IMR-90 (cell line): Measurements from ENCODE around the gene PDE6B. TPM values are rescaled to one million over a fixed set of nuclear protein-coding genes. Genes with fewer than 3 reads are reported as not detected.
"Not testable (repeated sequence)": the region's sequence is repeated elsewhere in the genome, so short reads cannot be mapped to it uniquely, and the experiment has no call there.

Experiments
- ATAC-seq: fragments of 200-7000 bp; cut with Tn5 transposase; 2 replicates; pipeline ENCODE4 v1.9.1; 2020; ENCODE audit warnings: low read depth, mild to moderate bottlenecking, moderate library complexity
- BruUV-seq: library from RNA; stranded (reverse); fragments of 400-500 nt; replicated peaks from 2 replicates; lab custom pipeline; 2021; lab: Mats Ljungman, UMichigan
- CTCF ChIA-PET: fragments of 300-600 bp; formaldehyde crosslinking; extraction: SDS; loops from one replicate; lab custom pipeline; 2021; ENCODE audit warnings: antibody characterized with exemption; lab: Yijun Ruan, JAX
- POLR2A ChIA-PET: fragments of 300-600 bp; sonication (Branson Sonifier 250); formaldehyde crosslinking; loops from one replicate; lab custom pipeline; 2022; ENCODE audit warnings: antibody characterized with exemption; ENCODE audit not compliant: unreplicated experiment; lab: Charles Lee
- DNase-seq: peaks from one replicate; pipeline ENCODE4 v3.0.0; 2013
- H2AFZ ChIP-seq: replicated peaks from 2 replicates; pipeline ENCODE3; 2013; ENCODE audit warnings: low read length, mild to moderate bottlenecking; ENCODE audit not compliant: poor library complexity
- H2AK5ac ChIP-seq: 2 replicates; pipeline ENCODE4 v1.6.1; 2013; ENCODE audit warnings: low read depth, low read length, inconsistent platforms
- H2AK9ac ChIP-seq: replicated peaks from 2 replicates; pipeline ENCODE3; 2013; ENCODE audit warnings: mild to moderate bottlenecking, low read depth, low read length, moderate library complexity; ENCODE audit not compliant: poor library complexity
- H2BK120ac ChIP-seq: 2 replicates; pipeline ENCODE4 v1.6.1; 2013; ENCODE audit warnings: low read depth, low read length, inconsistent platforms
- H2BK15ac ChIP-seq: 3 replicates; pipeline ENCODE4 v1.6.1; 2013; ENCODE audit warnings: low read depth, low read length, inconsistent platforms
- H2BK20ac ChIP-seq: 2 replicates; pipeline ENCODE4 v1.6.1; 2013; ENCODE audit warnings: low read depth, mild to moderate bottlenecking, inconsistent platforms, low read length, moderate library complexity
- H2BK5ac ChIP-seq: 2 replicates; pipeline ENCODE4 v1.6.1; 2013; ENCODE audit warnings: mild to moderate bottlenecking, low read depth, low read length, inconsistent platforms; ENCODE audit not compliant: poor library complexity, severe bottlenecking
- H3K14ac ChIP-seq: replicated peaks from 2 replicates; pipeline ENCODE4 v1.6.1; 2013; ENCODE audit warnings: low read depth, low read length, inconsistent platforms
- H3K18ac ChIP-seq: 2 replicates; pipeline ENCODE4 v1.6.1; 2013; ENCODE audit warnings: low read depth, low read length, control low read depth
- H3K23ac ChIP-seq: 2 replicates; pipeline ENCODE4 v1.6.1; 2013; ENCODE audit warnings: low read depth, low read length, inconsistent platforms
- H3K27ac ChIP-seq: 2 replicates; pipeline ENCODE4 v1.5.1; 2013; ENCODE audit warnings: mild to moderate bottlenecking, control low read depth, low read length; ENCODE audit not compliant: insufficient read depth
- H3K27me3 ChIP-seq: 2 replicates; pipeline ENCODE4 v1.6.1; 2013; ENCODE audit warnings: low read length; ENCODE audit not compliant: control insufficient read depth, insufficient read depth
- H3K36me3 ChIP-seq: 2 replicates; pipeline ENCODE4 v1.6.1; 2013; ENCODE audit warnings: low read length, mixed read lengths; ENCODE audit not compliant: control insufficient read depth, insufficient read depth
- H3K4ac ChIP-seq: 2 replicates; pipeline ENCODE4 v1.6.1; 2013; ENCODE audit warnings: low read depth, low read length, inconsistent platforms
- H3K4me1 ChIP-seq: 2 replicates; pipeline ENCODE4 v1.6.1; 2013; ENCODE audit warnings: low read length, mixed read lengths; ENCODE audit not compliant: control insufficient read depth, insufficient read depth
- H3K4me2 ChIP-seq: 2 replicates; pipeline ENCODE4 v1.6.1; 2013; ENCODE audit warnings: low read depth, mild to moderate bottlenecking, control low read depth, low read length, moderate library complexity
- H3K4me3 ChIP-seq: 2 replicates; pipeline ENCODE4 v1.5.1; 2013; ENCODE audit warnings: low read depth, mild to moderate bottlenecking, control low read depth, low read length, moderate library complexity; ENCODE audit not compliant: insufficient read depth
- H3K56ac ChIP-seq: 2 replicates; pipeline ENCODE4 v1.6.1; 2013; ENCODE audit warnings: low read length, inconsistent platforms; ENCODE audit not compliant: insufficient read depth; ENCODE audit errors: extremely low read depth
- H3K79me1 ChIP-seq, 2 experiments: 2 replicates each; pipeline ENCODE4 v1.6.1; 2013; ENCODE audit warnings: low read length in 2 of 2, inconsistent platforms in 1 of 2, low read depth in 1 of 2
- H3K9ac ChIP-seq: 2 replicates; pipeline ENCODE4 v1.6.1; 2013; ENCODE audit warnings: low read depth, low read length, control low read depth
- H3K9me1 ChIP-seq: 2 replicates; pipeline ENCODE4 v1.6.1; 2013; ENCODE audit warnings: low read length, inconsistent platforms; ENCODE audit not compliant: insufficient read depth
- H3K9me3 ChIP-seq: 2 replicates; pipeline ENCODE4 v1.6.1; 2013; ENCODE audit warnings: low read length; ENCODE audit not compliant: control insufficient read depth, insufficient read depth
- H4K20me1 ChIP-seq: 2 replicates; pipeline ENCODE4 v1.6.1; 2013; ENCODE audit warnings: low read length, inconsistent platforms; ENCODE audit not compliant: insufficient read depth
- H4K5ac ChIP-seq: 2 replicates; pipeline ENCODE4 v1.6.1; 2013; ENCODE audit warnings: mild to moderate bottlenecking, low read depth, low read length, control low read depth
- H4K8ac ChIP-seq, 2 experiments: 2 replicates each; pipeline ENCODE4 v1.6.1; 2013; ENCODE audit warnings: low read depth in 2 of 2, low read length in 2 of 2, control low read depth in 1 of 2, inconsistent platforms in 1 of 2
- H4K91ac ChIP-seq: 2 replicates; pipeline ENCODE4 v1.6.1; 2013; ENCODE audit warnings: low read depth, low read length, inconsistent platforms; ENCODE audit not compliant: insufficient read depth
- WGBS, 2 experiments: methylation state at CpG; one replicate each; pipeline versions ENCODE4 v1.1.5 to v1.1.7; 2013; ENCODE audit warnings: missing lambda C conversion rate in 2 of 2; ENCODE audit not compliant: insufficient read length in 1 of 2; ENCODE audit errors: extremely low coverage in 2 of 2; 5-methylcytosine and 5-hydroxymethylcytosine counted together
- dilution Hi-C: fragments of 300-500 bp; cut with HindIII; formaldehyde crosslinking; loops from one replicate; pipeline ENCODE4 v1.14.3; 2018; ENCODE audit warnings: low sequenced_read_pairs; ENCODE audit not compliant: unreplicated experiment
- in situ Hi-C: fragments of 300-500 bp; cut with MboI; formaldehyde crosslinking; loops from 3 replicates; pipeline ENCODE4 v1.14.3; 2019; ENCODE audit warnings: low sequenced_read_pairs, inconsistent platforms, mixed read lengths
- intact Hi-C: fragments of 100-400 bp; cut with micrococcal nuclease; formaldehyde crosslinking; loops from 2 replicates; pipeline ENCODE4 v1.10.0; 2022
- polyA plus RNA-seq, 3 experiments: library from polyadenylated mRNA; depleted of rRNA; stranded (reverse); fragments of >200 nt; gene quantifications; 2 replicates each; pipeline ENCODE4 v1.2.3, GENCODE V29; 2012; ENCODE audit warnings: low replicate concordance in 1 of 3
- total RNA-seq: library from RNA; depleted of rRNA; stranded (reverse); fragments of >200 nt; gene quantifications from 2 replicates; pipeline ENCODE4 v1.2.3, GENCODE V29; 2012

PDE6B gene
- total and polyA plus RNA-seq, 2 of the 4 experiments (the other 2 are of a cell fraction): under 0.01 TPM; not detected in 1

DNA sequence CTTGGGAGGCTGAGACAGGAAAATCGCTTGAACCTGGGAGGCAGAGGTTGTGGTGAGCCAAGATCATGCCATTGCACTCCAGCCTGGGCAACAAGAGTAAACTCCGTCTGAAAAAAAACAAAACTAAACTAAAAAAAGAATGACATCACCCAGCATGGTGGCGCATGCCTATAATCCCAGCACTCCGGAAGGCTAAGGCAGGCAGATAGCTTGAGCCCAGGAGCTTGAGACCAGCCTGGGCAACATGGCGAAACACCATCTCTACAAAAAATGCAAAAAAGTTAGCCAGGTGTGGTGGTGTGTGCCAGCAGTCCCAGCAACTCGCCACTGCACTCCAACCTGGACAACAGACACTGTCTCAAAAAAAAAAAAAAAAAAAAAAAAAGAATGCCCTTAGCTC, 17.0 kb downstream of the PDE6B start:
- H3K79me1 ChIP-seq, CTCF ChIA-PET, DNase-seq, H4K8ac ChIP-seq, H3K4me1 ChIP-seq, POLR2A ChIA-PET, H2BK15ac ChIP-seq, ATAC-seq, BruUV-seq, H2BK20ac ChIP-seq, H3K56ac ChIP-seq, H3K4me2 ChIP-seq, H2AK5ac ChIP-seq, intact Hi-C loops, H3K9me3 ChIP-seq, H3K4ac ChIP-seq, H4K20me1 ChIP-seq, H3K23ac ChIP-seq, in situ Hi-C loops, dilution Hi-C loops, H3K9ac ChIP-seq, H2AK9ac ChIP-seq, H3K27ac ChIP-seq, H3K18ac ChIP-seq, H3K9me1 ChIP-seq, H2BK120ac ChIP-seq, H4K91ac ChIP-seq, H2AFZ ChIP-seq, H3K36me3 ChIP-seq, H3K27me3 ChIP-seq, H3K4me3 ChIP-seq, H2BK5ac ChIP-seq, H3K14ac ChIP-seq, H4K5ac ChIP-seq: not testable (repeated sequence)
- no CpG with 5 or more reads among the region's 6 CpGs for WGBS, 2 experiments
